Loucy (cell line): ENCODE data around the gene PLCB3.

Source experiments
- EZH2phosphoT487 ChIP-seq: fragments of 200-600 bp; IDR thresholded peaks from 2 replicates; pipeline ENCODE4 v1.6.1; 2018; ENCODE audit warnings: antibody characterized with exemption, mild to moderate bottlenecking, moderate library complexity, borderline replicate concordance
- TF ChIP-seq, protein P1 (sequence below): fragments of 200-600 bp; sonication (generic); conservative IDR thresholded peaks from 2 replicates; pipeline ENCODE4 v1.5.1; 2014; ENCODE audit warnings: mild to moderate bottlenecking, antibody characterized with exemption, low read length

GRCh38 chr11:64262271-64263002 lies 11.1 kb downstream of the PLCB3 start:
- no peak for TF ChIP-seq EZH2phosphoT487
- TF ChIP-seq, protein P1, sequence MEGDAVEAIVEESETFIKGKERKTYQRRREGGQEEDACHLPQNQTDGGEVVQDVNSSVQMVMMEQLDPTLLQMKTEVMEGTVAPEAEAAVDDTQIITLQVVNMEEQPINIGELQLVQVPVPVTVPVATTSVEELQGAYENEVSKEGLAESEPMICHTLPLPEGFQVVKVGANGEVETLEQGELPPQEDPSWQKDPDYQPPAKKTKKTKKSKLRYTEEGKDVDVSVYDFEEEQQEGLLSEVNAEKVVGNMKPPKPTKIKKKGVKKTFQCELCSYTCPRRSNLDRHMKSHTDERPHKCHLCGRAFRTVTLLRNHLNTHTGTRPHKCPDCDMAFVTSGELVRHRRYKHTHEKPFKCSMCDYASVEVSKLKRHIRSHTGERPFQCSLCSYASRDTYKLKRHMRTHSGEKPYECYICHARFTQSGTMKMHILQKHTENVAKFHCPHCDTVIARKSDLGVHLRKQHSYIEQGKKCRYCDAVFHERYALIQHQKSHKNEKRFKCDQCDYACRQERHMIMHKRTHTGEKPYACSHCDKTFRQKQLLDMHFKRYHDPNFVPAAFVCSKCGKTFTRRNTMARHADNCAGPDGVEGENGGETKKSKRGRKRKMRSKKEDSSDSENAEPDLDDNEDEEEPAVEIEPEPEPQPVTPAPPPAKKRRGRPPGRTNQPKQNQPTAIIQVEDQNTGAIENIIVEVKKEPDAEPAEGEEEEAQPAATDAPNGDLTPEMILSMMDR, result no peak
